K562 (cell line): ENCODE measurements around the gene SPATA20. TPM values are rescaled to one million over a fixed set of nuclear protein-coding genes. Genes with fewer than 3 reads are reported as not detected.

ENCODE experiments used
- CHD4 ChIP-seq: fragments of 200-600 bp; sonication (generic); IDR thresholded peaks from 3 replicates; pipeline ENCODE4 v1.6.1; 2012; ENCODE audit warnings: low read depth, mild to moderate bottlenecking, mixed read lengths, low read length, inconsistent platforms; ENCODE audit not compliant: insufficient read depth, insufficient replicate concordance, poor library complexity, severe bottlenecking
- HINFP ChIP-seq: fragments of 450-650 bp; conservative IDR thresholded peaks from 2 replicates; pipeline ENCODE4 v1.6.1; 2016; ENCODE audit warnings: missing genetic modification characterization, low read depth, mild to moderate bottlenecking, control low read depth, missing compliant biosample characterization
- IRF2 ChIP-seq: sonication (generic); formaldehyde crosslinking; IDR thresholded peaks from 2 replicates; pipeline ENCODE4 v1.8.1; 2022; ENCODE audit warnings: mild to moderate bottlenecking, missing genetic modification reagents
- NFE2 ChIP-seq: IDR thresholded peaks from 2 replicates; pipeline ENCODE4 v1.6.1; 2014; ENCODE audit warnings: antibody characterized with exemption, low read depth
- SP1 ChIP-seq: sonication (generic); formaldehyde crosslinking; IDR thresholded peaks from 2 replicates; pipeline ENCODE4 v1.8.1; 2022; ENCODE audit warnings: mild to moderate bottlenecking, missing genetic modification reagents
- TBP ChIP-seq: optimal IDR thresholded peaks from 2 replicates; pipeline ENCODE3; 2011; ENCODE audit warnings: low read depth, low read length, improper control_type of control experiment
- ZFPM2 ChIP-seq: fragments of 250-450 bp; sonication (Bioruptor Pico); IDR thresholded peaks from 2 replicates; pipeline ENCODE4 v1.5.1; 2022; ENCODE audit warnings: mild to moderate bottlenecking
- ZNF518B ChIP-seq: fragments of 250-450 bp; sonication (Bioruptor Pico); IDR thresholded peaks from 2 replicates; pipeline ENCODE4 v1.5.0; 2021; ENCODE audit warnings: mild to moderate bottlenecking, moderate library complexity
- ZNF76 ChIP-seq: fragments of 250-450 bp; sonication (Bioruptor Pico); IDR thresholded peaks from 2 replicates; pipeline ENCODE4 v1.4.0; 2020; ENCODE audit warnings: mild to moderate bottlenecking, moderate library complexity, borderline replicate concordance
- polyA plus RNA-seq, 8 experiments: library from polyadenylated mRNA; depleted of rRNA in 4 of 8; stranded (reverse) in 5 of 8; unstranded in 3 of 8; fragments of >200 nt; fragmentation: Nextera tagmentation in 2 of 8; fragmentation: Illumina TruSeq in 1 of 8; extraction: Ambion mirVana in 2 of 8; extraction: Trizol in 1 of 8; gene quantifications; 2 replicates each; pipeline versions ENCODE4 v1.2.1 to v1.2.3, GENCODE V29; 2011 to 2014; ENCODE audit warnings: inconsistent platforms in 1 of 8, missing spikeins in 1 of 8
- total RNA-seq, 7 experiments: library from RNA; depleted of rRNA in 6 of 7; stranded (reverse); fragments of >200 nt in 6 of 7; fragmentation: Illumina TruSeq in 2 of 7; extraction: Trizol in 2 of 7; gene quantifications; 2 replicates each; pipeline versions ENCODE4 v1.2.1 to v1.2.3, GENCODE V29; 2011 to 2021; ENCODE audit warnings: low replicate concordance in 1 of 7

Gene SPATA20
- total and polyA plus RNA-seq, 9 of the 15 experiments (the other 6 are each of a cell fraction or from before 2014, with no cell fraction given): 0.08 to 4.0 (median 1.5) TPM

- TF ChIP-seq IRF2 (CRISPR knock-in tag) (no peak), TBP (no peak), HINFP (no peak), ZFPM2 (CRISPR knock-in tag) (no peak), ZNF518B (CRISPR knock-in tag) (no peak), CHD4 (no peak), NFE2 (no peak), ZNF76 (no peak), SP1 (CRISPR knock-in tag) (no peak)
These were observed 24.2 kb upstream of the SPATA20 start (continued) for GRCh38 chr17:50522766-50523165.
